ENCODE data around the gene OXSM. TPM values are rescaled to one million over a fixed set of nuclear protein-coding genes. Genes with fewer than 3 reads are reported as not detected.

Gene OXSM
- polyA plus RNA-seq, 3 donors, result 2.9 to 8.2 (median 4.5) TPM

GRCh38 chr3:25823314-25823713 is 33.4 kb downstream of the OXSM start:
- Mint-ChIP-seq H3K27me3 (ENCODE audit: low read depth in 3 of 3) (peaks cover 0 to 4% (median 2%) of the 10 kb centered on the region in 3 donors), H3K9me3 (no peaks in the 10 kb centered on the region), H3K4me1 (peaks cover 1% of the 10 kb centered on the region), H3K4me3 (no peak overlapping the region), H3K36me3 (no peaks in the 10 kb centered on the region), H3K27ac (no peak overlapping the region)
- Histone ChIP-seq H3K9ac (ENCODE audit: insufficient read depth, low read length, poor library complexity, severe bottlenecking) (no peak overlapping the region), H3K79me2 (ENCODE audit: insufficient read depth, low read length) (no peaks in the 10 kb centered on the region), H3K4me2 (replicated peaks; ENCODE audit: extremely low read depth, low read length, poor library complexity, severe bottlenecking) (no peak overlapping the region), H3K4me3 (replicated peaks in 1 of 3; ENCODE audit: low read depth in 2 of 3, low read length in 3 of 3) (no peak overlapping the region), H4K20me1 (ENCODE audit: insufficient read depth, low read length) (no peaks in the 10 kb centered on the region), H3K27ac (ENCODE audit: low read depth in 1 of 2, low read length in 2 of 2) (no peak overlapping the region), H2AFZ (ENCODE audit: insufficient read depth, low read depth, low read length, poor library complexity, severe bottlenecking) (no peak overlapping the region), H3K36me3 (replicated peaks in 1 of 2; ENCODE audit: control insufficient read depth in 1 of 2, insufficient read depth in 2 of 2, low read length in 2 of 2) (no peaks in the 10 kb centered on the region), H3K27me3 (ENCODE audit: control insufficient read depth in 2 of 2, insufficient read depth in 2 of 2, low read length in 2 of 2) (no peaks in the 10 kb centered on the region), H3K9me3 (replicated peaks in 1 of 2; ENCODE audit: control insufficient read depth in 1 of 2, insufficient read depth in 1 of 2, low read length in 2 of 2) (no peaks in the 10 kb centered on the region), H3K4me1 (ENCODE audit: control insufficient read depth in 1 of 2, insufficient read depth in 2 of 2, low read length in 2 of 2) (no peaks in the 10 kb centered on the region)
- DNase-seq, result no peak
- intact Hi-C loops (cut with micrococcal nuclease), result no loop called here
- WGBS (ENCODE audit: insufficient coverage), result 75% methylated on average over 3 of the region's 3 CpGs
- TF ChIP-seq, protein P1, sequence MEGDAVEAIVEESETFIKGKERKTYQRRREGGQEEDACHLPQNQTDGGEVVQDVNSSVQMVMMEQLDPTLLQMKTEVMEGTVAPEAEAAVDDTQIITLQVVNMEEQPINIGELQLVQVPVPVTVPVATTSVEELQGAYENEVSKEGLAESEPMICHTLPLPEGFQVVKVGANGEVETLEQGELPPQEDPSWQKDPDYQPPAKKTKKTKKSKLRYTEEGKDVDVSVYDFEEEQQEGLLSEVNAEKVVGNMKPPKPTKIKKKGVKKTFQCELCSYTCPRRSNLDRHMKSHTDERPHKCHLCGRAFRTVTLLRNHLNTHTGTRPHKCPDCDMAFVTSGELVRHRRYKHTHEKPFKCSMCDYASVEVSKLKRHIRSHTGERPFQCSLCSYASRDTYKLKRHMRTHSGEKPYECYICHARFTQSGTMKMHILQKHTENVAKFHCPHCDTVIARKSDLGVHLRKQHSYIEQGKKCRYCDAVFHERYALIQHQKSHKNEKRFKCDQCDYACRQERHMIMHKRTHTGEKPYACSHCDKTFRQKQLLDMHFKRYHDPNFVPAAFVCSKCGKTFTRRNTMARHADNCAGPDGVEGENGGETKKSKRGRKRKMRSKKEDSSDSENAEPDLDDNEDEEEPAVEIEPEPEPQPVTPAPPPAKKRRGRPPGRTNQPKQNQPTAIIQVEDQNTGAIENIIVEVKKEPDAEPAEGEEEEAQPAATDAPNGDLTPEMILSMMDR (IDR thresholded peaks at IDR 0.05), result no peak

DNA sequence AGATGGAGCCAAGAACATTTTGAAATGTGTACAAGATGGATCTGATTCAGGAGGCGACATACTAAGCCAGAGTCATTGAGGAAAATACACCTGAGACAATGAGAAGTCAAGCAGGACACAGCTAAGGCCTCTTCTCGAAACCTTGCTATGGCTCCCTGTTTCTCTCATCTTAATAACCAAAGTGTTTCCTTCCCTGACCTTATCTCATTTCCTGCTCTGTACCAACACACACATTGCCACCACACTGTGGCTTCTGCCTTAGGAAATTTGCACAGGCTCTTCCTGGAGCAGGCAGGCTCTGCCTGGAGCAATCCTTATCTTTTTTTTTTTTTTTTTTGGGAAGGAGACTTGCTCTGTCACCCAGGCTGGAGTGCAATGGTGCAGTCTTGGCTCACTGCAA is 36.6 kb downstream of the OXSM start:
- Histone ChIP-seq H3K27me3 (ENCODE audit: control insufficient read depth in 2 of 2, insufficient read depth in 2 of 2, low read length in 2 of 2) (no peaks in the 10 kb centered on the region), H3K79me2 (ENCODE audit: insufficient read depth, low read length) (no peaks in the 10 kb centered on the region), H3K9ac (ENCODE audit: insufficient read depth, low read length, poor library complexity, severe bottlenecking) (no peak overlapping the region), H3K4me1 (ENCODE audit: control insufficient read depth in 1 of 2, insufficient read depth in 2 of 2, low read length in 2 of 2) (no peaks in the 10 kb centered on the region), H2AFZ (ENCODE audit: insufficient read depth, low read depth, low read length, poor library complexity, severe bottlenecking) (no peak overlapping the region), H3K9me3 (replicated peaks in 1 of 2; ENCODE audit: control insufficient read depth in 1 of 2, insufficient read depth in 1 of 2, low read length in 2 of 2) (no peaks in the 10 kb centered on the region), H4K20me1 (ENCODE audit: insufficient read depth, low read length) (no peaks in the 10 kb centered on the region), H3K4me2 (replicated peaks; ENCODE audit: extremely low read depth, low read length, poor library complexity, severe bottlenecking) (no peak overlapping the region), H3K4me3 (replicated peaks in 1 of 3; ENCODE audit: low read depth in 2 of 3, low read length in 3 of 3) (no peak overlapping the region), H3K36me3 (replicated peaks in 1 of 2; ENCODE audit: control insufficient read depth in 1 of 2, insufficient read depth in 2 of 2, low read length in 2 of 2) (no peaks in the 10 kb centered on the region), H3K27ac (ENCODE audit: low read depth in 1 of 2, low read length in 2 of 2) (no peak overlapping the region)
- no peak for DNase-seq
- Mint-ChIP-seq H3K4me3 (no peak overlapping the region), H3K9me3 (no peaks in the 10 kb centered on the region), H3K4me1 (peaks cover 1% of the 10 kb centered on the region), H3K36me3 (no peaks in the 10 kb centered on the region), H3K27me3 (ENCODE audit: low read depth in 3 of 3) (peaks cover 0 to 4% (median 2%) of the 10 kb centered on the region in 3 donors), H3K27ac (no peak overlapping the region)
- WGBS (ENCODE audit: insufficient coverage), result 0% methylated on average over 1 of the region's 2 CpGs
- intact Hi-C loops (cut with micrococcal nuclease), result no loop called here
- TF ChIP-seq, protein P1 (IDR thresholded peaks at IDR 0.05), result no peak

All from CD14-positive monocyte (primary cell).